ENCODE results near the gene SORCS3. TPM values are rescaled to one million over a fixed set of nuclear protein-coding genes. Genes with fewer than 3 reads are reported as not detected.

The SORCS3 gene
- total and polyA plus RNA-seq, 2 donors (not counting 1 experiment from before 2014, with no cell fraction given): not detected

GRCh38 chr10:104779701-104780100 lies 138.6 kb downstream of the SORCS3 start:
- POLR2A ChIA-PET: no interaction called here
- Histone ChIP-seq H3K27ac (ENCODE audit: low read length in 2 of 2) (no peak overlapping the region), H3K9ac (ENCODE audit: low read length) (no peak overlapping the region), H3K36me3 (replicated peaks in 1 of 2; ENCODE audit: control extremely low read depth in 1 of 2, control insufficient read depth in 1 of 2, extremely low read depth in 1 of 2, insufficient read depth in 2 of 2, low read length in 1 of 2) (no peaks in the 10 kb centered on the region), H3K4me2 (replicated peaks; ENCODE audit: low read depth, low read length, poor library complexity, severe bottlenecking) (no peak overlapping the region), H3K4me3 (ENCODE audit: control extremely low read depth in 1 of 5, extremely low read depth in 1 of 5, insufficient read depth in 1 of 5, low read depth in 2 of 5, low read length in 4 of 5) (no peak overlapping the region), H3K9me3 (ENCODE audit: control extremely low read depth in 1 of 3, control insufficient read depth in 2 of 3, insufficient read depth in 1 of 3, low read length in 2 of 3) (no peaks in the 10 kb centered on the region), H2AFZ (ENCODE audit: insufficient read depth, low read depth, low read length, poor library complexity, severe bottlenecking) (no peak overlapping the region), H3K79me2 (ENCODE audit: control insufficient read depth, insufficient read depth, low read length) (no peaks in the 10 kb centered on the region), H4K20me1 (ENCODE audit: control insufficient read depth, insufficient read depth, low read length, poor library complexity, severe bottlenecking) (no peaks in the 10 kb centered on the region), H3K4me1 (ENCODE audit: control insufficient read depth in 2 of 2, insufficient read depth in 2 of 2, low read length in 2 of 2) (no peaks in the 10 kb centered on the region), H3K27me3 (replicated peaks in 1 of 4; ENCODE audit: control extremely low read depth in 1 of 4, control insufficient read depth in 3 of 4, insufficient read depth in 4 of 4, low read length in 3 of 4) (no peaks in the 10 kb centered on the region)
- DNase-seq (no peak), ATAC-seq (ENCODE audit: low read depth) (no peak)
- H3K4me3 Mint-ChIP-seq: no peak overlapping the region
- TF ChIP-seq CTCF (IDR thresholded peaks at IDR 0.05): no peak
- no peak for TF ChIP-seq EZH2 (IDR thresholded peaks at IDR 0.05; ENCODE audit: borderline replicate concordance, insufficient read depth, low read depth, low read length, poor library complexity, severe bottlenecking)
- peaks cover 14% of the 10 kb centered on the region for H3K27me3 Mint-ChIP-seq
- 81% methylated on average over 7 of the region's 14 CpGs for WGBS (ENCODE audit: insufficient coverage)
- CTCF ChIA-PET: no interaction called here
- H3K4me1 Mint-ChIP-seq: no peaks in the 10 kb centered on the region
- H3K9me3 Mint-ChIP-seq (ENCODE audit: insufficient read depth): no peaks in the 10 kb centered on the region
- intact Hi-C loops (cut with micrococcal nuclease): no loop called here
- no peak overlapping the region for H3K27ac Mint-ChIP-seq

GRCh38 chr10:104780165-104780564 lies 139.1 kb downstream of the SORCS3 start:
- Histone ChIP-seq H3K36me3 (replicated peaks in 1 of 2; ENCODE audit: control extremely low read depth in 1 of 2, control insufficient read depth in 1 of 2, extremely low read depth in 1 of 2, insufficient read depth in 2 of 2, low read length in 1 of 2) (no peaks in the 10 kb centered on the region), H3K9ac (ENCODE audit: low read length) (no peak overlapping the region), H3K27me3 (replicated peaks in 1 of 4; ENCODE audit: control extremely low read depth in 1 of 4, control insufficient read depth in 3 of 4, insufficient read depth in 4 of 4, low read length in 3 of 4) (no peaks in the 10 kb centered on the region), H4K20me1 (ENCODE audit: control insufficient read depth, insufficient read depth, low read length, poor library complexity, severe bottlenecking) (no peaks in the 10 kb centered on the region), H3K27ac (ENCODE audit: low read length in 2 of 2) (no peak overlapping the region), H3K79me2 (ENCODE audit: control insufficient read depth, insufficient read depth, low read length) (no peaks in the 10 kb centered on the region), H2AFZ (ENCODE audit: insufficient read depth, low read depth, low read length, poor library complexity, severe bottlenecking) (no peak overlapping the region), H3K4me2 (replicated peaks; ENCODE audit: low read depth, low read length, poor library complexity, severe bottlenecking) (no peak overlapping the region), H3K4me1 (ENCODE audit: control insufficient read depth in 2 of 2, insufficient read depth in 2 of 2, low read length in 2 of 2) (no peaks in the 10 kb centered on the region), H3K4me3 (ENCODE audit: control extremely low read depth in 1 of 5, extremely low read depth in 1 of 5, insufficient read depth in 1 of 5, low read depth in 2 of 5, low read length in 4 of 5) (no peak overlapping the region), H3K9me3 (ENCODE audit: control extremely low read depth in 1 of 3, control insufficient read depth in 2 of 3, insufficient read depth in 1 of 3, low read length in 2 of 3) (no peaks in the 10 kb centered on the region)
- POLR2A ChIA-PET: no interaction called here
- no CpG with 5 or more reads among the region's 5 CpGs for WGBS (ENCODE audit: insufficient coverage)
- Mint-ChIP-seq H3K9me3 (ENCODE audit: insufficient read depth) (no peaks in the 10 kb centered on the region), H3K4me3 (no peak overlapping the region), H3K27ac (no peak overlapping the region), H3K4me1 (no peaks in the 10 kb centered on the region), H3K27me3 (peaks cover 14% of the 10 kb centered on the region)
- DNase-seq: no peak
- TF ChIP-seq CTCF (IDR thresholded peaks at IDR 0.05) (no peak), EZH2 (IDR thresholded peaks at IDR 0.05; ENCODE audit: borderline replicate concordance, insufficient read depth, low read depth, low read length, poor library complexity, severe bottlenecking) (no peak)
- intact Hi-C loops (cut with micrococcal nuclease): no loop called here
- CTCF ChIA-PET: no interaction called here
- no peak for ATAC-seq (ENCODE audit: low read depth)

Data from B cell (primary cell).